GM21737 (cell line): ENCODE results near the gene PNKD.

Experiments used
- ATAC-seq: cut with Tn5 transposase; IDR thresholded peaks from one replicate; pipeline ENCODE4 v1.9.1; 2021; ENCODE audit warnings: mild to moderate bottlenecking, moderate library complexity; ENCODE audit not compliant: unreplicated experiment

Gene PNKD, protein sequence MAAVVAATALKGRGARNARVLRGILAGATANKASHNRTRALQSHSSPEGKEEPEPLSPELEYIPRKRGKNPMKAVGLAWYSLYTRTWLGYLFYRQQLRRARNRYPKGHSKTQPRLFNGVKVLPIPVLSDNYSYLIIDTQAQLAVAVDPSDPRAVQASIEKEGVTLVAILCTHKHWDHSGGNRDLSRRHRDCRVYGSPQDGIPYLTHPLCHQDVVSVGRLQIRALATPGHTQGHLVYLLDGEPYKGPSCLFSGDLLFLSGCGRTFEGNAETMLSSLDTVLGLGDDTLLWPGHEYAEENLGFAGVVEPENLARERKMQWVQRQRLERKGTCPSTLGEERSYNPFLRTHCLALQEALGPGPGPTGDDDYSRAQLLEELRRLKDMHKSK

DNA sequence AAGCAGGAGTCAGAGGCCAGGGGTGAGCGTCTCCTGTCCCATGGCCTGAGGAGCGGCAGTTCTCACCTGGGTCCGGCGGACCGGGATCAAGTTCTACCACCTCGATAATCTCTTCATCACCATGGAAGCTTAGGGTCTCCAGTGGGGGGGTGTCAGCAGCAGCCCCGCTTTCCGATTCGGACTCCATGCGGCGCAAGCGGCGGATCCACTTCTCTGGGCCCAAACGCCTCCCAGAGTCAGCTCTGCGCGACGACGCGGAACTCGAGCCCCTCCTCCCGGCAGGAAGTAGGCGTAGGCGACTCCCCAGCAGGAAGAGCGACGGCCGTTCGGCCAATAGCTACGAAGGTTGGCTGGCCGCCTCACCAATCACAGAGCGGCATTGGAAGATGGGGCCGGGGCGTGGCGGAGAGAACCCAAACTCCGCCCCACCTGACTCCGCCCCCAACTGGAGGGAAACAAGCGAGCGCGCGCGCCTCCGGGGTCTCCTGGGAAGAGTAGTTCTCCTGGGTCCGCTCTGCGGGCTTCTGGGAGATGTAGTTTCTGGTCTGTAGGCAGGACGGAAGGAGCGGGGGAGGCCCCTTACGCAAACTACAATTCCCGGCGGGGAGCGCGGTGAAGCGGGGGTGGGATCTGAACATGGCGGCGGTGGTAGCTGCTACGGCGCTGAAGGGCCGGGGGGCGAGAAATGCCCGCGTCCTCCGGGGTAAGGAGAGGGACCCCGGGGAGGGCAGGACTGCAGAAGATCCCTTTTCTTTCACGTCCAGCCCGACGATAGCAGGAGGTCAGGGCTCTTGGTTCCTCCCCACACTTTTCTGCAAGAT is at the start of gene PNKD, which contains the start of gene AAMP:
PNKD (plus strand) TSS at position 620 of the 821 bp plus-strand sequence; CDS start at position 637, 17 bp downstream.
AAMP (minus strand) TSS at position 238 of the 821 bp plus-strand sequence; CDS start at position 187, 51 bp downstream.
- ATAC-seq, result peak; percentile 86

DNA sequence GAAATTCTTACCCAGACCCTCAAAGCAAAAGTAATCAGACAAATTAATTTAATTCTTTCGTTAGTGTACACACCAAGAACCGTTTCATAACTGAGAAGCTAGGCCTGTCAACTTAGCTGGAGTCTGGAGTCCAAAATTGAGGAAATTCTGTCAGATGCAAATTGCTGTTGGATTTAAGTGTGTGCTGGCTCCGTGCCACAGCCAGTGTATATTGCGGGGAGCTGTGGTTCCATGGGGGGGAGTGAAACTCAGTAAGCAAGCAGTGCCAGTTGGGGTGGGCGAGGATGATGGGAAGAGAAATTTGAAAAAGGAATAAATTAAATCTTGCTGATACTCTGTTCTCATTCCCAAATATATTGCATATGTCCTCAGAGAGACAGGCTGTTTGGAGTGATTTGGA is 49.3 kb upstream of the PNKD start:
- no peak for ATAC-seq

DNA sequence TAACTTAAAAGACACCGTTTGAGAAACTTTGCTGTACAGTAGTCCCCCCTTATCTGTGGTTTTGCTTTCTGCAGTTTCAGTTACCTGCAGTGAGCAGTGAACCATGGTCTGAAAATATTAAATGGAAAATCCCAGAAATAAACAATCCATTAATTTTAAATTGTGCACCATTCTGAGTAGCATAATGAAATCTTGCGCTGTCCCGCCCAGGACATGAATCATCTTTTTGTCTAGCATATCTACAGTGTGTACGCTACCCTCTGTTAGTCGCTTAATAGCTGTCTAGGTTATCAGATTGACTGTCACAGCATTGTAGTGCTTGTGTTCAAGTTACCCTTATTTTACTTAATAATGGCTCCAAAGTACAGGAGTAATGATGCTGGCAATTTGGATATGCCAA is 47.3 kb upstream of the PNKD start:
- ATAC-seq, result no peak

DNA sequence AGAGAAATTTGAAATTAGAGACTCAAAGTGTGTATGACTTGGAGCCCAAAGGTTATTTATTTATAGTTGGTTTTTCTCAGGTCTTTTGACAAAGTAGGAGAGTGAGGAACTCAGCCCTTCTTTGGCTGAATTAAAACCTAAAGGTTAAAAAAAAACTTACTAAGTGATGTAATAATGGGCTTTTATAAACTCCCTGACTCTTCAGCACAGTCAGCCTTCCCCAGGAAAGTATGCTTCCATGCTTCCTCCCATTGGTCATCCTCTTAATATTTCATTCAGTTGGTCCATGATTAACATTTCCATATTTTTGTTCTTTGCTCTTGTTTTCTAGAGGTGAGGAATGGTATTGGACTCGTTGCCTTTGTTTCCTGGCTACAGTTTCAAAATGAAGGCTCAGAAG is 46.1 kb upstream of the PNKD start:
- ATAC-seq, result no peak

DNA sequence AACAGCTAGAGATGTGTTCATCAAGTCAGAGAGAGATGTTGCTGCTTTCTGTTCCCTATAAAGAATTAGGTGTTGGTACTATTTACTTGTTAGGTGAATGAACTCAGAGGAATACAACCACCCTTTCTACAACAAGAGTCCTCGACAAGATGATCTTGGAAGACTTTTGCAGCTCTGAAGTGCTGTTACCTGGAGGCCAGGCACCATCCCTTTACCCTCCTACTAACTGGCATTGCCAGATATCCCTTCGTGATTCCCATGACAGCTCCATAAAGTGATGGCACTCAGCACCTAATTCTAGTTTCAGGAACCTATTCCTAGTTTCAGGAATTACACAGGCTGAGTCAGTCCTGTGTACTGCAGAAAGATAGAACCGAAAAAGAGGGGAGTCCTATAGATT is 43.4 kb upstream of the PNKD start:
- no peak for ATAC-seq

DNA sequence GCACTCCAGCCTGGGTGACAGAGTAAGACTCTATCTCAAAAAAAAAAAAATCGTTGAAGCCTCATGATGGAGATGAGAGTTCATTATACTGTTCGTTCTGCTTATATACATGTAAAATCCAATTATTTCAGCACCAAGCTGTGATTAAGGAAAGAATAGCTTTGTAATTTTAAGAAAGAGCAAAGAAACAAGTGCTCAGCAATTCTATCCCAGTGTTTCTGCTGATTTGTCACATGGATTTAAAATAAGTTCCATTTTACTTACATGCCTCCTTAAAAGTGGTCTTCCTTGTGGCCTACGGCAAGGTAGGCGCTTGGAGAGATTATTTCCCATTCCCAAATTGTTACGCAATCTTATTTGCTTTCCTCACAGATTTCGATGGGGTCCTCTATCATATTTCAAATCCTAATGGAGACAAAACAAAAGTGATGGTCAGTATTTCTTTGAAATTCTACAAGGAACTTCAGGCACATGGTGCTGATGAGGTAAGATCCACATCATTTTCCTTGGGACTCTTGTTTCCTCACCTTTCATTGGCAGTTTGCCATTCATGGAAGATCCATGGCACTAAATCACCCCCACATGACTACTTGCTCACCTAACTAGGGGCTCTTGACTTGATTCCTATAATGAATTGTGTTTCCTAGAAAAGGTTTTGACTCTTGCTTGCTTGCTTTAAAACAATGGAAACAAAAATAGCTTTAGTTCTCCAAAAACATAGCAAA is 41.8 kb upstream of the PNKD start:
- peak; percentile 7 for ATAC-seq

DNA sequence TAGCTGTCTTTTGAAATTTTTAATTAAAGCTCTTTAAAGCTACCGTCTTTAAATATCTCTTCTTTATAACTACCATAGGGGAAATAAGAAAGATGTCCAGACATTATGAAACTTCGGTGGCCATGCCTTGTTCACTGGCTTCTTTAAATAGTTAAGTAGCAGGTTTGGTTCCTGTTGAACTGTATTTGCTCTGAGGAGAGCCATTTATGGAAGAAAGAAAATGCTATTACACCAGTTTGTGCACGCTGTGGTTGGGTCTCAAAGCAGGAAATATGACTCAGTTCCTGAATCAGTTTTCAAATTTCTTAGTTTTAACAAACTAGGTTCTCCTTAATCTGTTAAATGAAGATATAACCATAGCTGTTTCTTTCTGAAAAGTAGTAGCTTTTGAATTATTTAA is 41.1 kb upstream of the PNKD start:
- peak; percentile 80 for ATAC-seq

DNA sequence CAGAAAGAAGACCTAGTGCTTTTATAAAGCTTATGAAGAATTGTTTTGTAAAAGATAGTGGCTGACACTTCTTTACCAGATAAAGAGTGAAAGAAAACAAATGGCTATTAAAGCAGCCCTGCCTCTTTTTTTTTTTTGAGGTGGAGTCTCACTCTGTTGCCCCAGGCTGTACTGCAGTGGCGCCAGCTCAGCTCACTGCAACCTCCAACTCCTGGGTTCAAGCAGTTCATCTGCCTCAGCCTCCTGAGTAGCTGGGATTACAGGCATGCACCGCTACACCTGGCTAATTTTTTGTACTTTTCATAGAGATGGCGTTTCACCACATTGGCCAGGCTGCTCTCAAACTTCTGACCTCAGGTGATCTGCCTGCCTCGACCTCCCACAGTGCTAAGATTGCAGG is 40.5 kb upstream of the PNKD start:
- no peak for ATAC-seq

DNA sequence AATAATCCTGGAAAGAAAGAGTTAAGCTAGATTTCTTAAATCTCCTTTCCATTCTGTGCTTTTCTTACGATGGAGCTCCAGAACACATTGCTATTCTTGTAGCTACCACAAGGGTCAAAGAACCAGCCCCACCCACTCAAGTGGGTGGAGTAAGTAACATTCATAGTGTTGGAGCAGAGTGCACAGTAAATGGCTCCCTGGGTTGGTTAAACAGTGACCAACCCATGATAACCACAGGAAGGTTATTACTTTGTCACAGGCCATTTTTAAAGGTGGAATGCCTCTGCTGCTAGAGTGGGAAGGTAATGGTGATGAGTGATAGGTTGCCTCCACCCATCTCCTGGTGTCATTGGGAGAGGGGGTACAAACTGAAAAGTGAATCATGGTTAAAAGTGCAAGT is 39.4 kb upstream of the PNKD start:
- peak; percentile 49 for ATAC-seq

DNA sequence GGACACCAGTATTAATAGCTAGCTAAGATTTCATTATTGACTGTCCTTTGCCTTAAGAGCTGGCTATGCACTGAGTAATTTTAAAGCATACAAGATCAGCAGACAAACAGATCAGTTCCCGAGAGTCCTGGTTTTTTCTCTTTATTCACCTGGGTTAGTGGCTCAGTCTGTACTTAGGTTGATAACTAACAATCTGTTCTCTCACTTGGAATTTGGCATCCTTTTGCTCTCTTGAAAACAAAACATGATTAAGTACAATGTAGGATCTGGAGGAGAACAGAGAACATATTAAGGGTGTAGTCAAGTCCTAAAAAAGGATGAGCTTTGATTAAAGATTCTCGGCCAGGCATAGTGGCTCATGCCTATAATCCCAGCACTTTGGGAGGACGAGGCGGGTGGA is 36.8 kb upstream of the PNKD start:
- no peak for ATAC-seq

DNA sequence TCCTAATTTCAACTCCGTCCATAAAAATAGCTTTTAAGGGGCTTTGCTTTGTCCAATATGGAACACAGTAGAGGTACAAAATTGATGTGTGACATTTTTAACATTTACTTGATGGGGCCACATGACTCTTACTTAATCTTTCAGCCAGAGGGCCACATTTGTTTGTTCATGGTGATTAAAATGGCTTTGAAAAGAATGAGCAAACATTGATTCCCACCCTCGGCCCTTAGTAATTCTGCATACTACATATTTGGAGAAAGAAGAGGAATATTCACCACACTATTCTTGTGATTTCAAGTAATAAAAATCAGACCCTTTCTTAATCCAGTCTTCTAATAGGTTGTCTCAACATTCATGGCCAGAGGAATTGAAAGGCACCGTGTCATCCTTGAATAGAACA is 35.8 kb upstream of the PNKD start:
- ATAC-seq, result no peak

DNA sequence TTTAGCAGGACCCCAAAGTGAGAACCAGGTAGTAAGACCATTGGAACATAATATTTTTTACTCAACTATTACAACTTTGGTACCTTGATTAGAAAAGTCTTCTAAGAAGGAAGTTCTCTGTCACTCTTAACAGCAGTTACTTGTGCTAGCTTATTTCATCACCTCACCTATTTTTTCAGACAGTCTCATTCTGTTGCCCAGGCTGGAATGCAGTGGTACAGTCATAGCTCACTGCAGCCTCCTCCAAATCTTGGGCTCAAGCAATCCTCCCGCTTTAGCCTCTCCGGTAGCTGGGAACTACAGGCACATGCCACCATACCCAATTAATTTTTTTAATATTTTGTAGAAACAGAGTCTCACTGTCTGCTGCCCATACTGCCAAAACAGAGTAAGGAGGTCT is 35.3 kb upstream of the PNKD start:
- no peak for ATAC-seq

DNA sequence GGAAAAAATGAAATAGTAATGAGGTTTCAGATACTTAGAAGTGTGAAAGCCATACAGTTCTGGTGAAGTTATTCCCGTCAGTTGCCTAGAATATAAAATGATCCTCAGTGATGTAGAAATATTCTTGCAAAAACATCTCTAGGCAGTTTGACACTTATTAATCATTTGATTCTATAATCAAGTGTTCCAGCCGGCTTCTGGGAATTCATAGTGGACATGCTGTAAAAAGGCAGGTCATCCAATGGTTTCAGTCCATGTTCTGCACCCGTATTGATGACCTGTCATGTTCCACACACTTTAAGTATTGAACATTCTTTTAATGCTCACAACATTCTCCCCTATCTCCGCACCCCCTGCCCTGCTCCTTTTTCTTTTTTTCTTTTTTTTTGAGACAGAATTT is 33.5 kb upstream of the PNKD start:
- no peak for ATAC-seq

DNA sequence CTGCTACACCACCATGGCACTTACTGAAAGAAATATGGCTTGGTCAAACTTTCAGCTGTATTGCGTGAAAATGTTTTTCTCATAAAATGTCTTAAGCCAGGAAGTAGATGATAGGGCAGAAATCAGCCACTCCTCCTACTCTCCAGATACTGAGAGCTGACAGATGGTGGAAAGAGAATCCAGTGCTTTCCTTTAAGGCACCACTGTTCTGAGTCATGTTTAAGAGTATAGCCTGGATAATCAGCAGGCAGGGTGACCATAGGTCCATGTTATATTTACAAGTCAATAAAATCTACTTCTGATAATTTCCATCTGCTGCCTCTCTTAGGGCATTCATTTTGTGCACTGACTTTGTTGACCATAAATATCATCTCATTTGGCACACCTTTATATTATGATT is 31.4 kb upstream of the PNKD start:
- ATAC-seq, result no peak

DNA sequence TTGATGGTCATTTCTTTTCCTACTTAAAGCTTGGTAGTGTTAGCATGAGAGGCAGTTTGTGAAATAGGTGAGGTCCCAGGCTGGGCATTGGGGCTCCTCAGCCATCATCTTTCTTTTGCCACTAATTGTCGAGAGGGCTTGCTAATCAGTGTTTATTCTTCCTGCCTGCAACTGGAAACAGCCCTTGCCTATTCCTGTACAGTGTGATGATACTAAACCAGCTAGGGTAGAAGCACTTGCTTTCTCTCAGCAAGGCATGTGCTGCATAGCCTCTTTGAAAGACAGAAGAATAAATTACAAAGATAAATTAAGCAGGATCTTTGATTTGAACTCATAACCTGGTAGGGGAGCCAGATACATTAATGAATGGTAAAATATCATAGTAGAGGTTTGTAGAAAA is 26.1 kb upstream of the PNKD start:
- no peak for ATAC-seq

DNA sequence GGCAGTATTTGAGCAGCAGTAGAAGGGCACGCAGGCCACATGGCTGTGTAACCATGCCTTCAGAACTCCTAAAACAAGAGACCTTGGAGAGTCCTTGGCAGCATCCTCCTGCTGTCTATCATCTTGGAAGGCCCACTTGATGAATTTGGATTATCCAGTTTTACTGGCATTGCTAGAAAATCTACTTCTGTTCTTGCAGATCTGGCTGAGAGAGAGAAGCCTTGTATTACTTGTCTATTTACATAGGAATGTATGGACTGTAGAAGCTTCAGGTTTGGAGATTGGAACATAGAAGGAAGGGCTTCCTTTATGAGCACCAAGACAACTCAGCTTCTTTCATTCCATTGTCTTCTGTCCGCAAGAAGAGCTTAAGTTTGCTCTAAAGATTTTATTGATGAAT is 25.7 kb upstream of the PNKD start:
- ATAC-seq, result no peak

DNA sequence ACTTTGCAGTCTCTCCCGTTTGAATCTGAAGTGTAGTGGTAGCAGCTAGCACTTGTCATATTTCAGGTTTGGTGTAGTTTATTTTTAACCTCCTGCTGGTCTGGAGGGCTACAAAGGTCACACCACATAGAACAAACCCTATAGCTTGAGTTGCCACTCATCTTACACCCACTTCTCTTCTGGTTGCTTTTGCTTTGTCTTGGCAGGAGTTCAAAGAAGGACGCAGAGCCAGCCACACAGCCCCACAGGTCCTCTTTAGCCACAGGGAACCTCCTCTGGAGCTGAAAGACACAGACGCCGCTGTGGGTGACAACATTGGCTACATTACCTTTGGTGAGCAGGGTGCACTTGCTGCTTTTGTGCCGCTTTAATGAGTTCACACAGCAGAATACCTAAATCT is 25.1 kb upstream of the PNKD start:
- ATAC-seq, result no peak

DNA sequence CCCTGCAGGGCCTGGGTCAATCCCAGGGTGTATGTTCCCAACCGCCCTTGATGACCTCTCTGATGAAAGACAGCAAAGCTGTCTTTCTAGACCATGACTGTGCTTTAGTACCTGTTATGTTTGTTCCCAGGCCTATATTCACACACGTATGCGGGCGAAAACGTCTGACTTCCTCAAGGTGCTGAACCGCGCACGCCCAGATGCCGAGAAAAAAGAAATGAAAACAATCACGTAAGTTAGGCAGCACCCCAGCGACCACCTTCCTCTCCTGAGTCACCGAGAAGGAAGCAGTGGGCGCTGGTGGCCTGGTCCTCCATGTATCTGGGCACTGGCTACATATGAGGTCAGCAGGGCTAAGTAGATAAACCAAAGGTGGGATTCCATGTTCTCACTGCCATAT is 20.6 kb upstream of the PNKD start:
- no peak for ATAC-seq

DNA sequence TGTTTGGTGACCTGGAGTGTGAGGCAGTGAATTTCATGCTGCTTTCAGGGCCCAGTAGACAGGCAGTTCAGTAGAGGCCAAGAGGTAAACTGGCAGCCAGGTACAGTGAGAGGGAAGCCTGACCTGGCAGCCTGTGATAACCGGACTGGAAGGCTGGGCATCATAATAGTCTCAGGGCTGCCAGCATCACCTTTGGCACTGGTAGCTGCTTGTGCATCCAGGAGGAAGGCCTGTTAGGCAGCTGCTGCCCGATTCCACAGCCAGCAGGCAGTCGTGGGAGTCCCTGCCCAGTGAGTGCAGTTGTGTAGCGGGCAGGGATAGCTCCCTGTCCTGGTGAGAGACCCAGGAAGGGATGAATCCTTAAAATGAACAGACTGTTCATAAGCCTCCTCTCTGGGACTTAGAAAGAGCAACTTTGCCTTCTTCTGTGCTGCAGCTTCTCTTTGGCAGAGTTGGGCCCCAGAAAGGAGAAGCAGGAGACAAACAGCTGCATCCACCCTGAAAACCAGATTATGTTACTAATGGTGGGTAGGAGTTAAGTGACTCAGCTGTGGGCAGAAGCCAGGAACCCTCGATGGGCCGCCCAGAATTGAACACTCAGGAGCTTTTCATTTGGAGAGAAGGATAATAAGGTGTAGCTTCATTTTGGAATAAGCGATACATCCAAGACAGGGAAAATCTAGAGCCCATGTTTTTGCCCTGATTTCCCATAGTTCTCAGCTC is 17.6 kb upstream of the PNKD start:
- ATAC-seq, result no peak

DNA sequence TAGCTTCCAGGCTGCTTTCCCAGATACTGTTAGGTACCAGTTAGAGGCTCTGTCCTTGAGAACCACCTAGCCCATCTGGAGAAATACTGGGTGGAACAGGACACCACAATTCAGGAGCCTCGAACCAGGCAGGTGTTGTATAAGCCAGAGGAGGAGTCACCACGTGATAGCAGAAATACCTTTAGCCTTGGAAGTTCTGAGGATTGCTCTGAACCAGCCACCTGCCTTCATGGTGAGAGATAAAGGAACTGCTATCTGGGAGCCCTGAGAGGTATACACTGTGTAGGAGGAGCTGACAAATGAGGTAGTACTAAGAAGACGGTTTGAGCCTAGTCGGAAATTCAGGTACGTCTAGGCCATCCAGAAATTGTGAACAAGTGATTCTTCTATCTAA is 17.1 kb upstream of the PNKD start:
- ATAC-seq, result no peak

DNA sequence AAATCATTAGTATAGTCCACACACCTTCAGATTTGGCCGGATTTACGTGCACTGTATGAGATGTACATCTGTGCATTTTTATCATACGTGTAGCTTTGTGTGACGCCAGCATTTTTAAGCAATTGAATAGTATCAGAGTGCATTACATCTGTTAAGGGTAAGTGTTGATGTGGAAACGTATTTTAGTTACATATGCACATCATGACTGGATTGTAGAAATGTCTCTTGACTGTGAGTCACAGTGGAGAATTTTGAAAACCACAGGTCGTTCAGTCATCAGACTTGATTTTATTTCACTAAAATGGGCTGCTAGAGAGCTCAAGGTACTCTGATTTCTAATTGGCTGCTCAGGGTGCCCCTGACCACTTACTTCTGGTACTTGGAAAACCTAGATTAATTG is 14.9 kb upstream of the PNKD start:
- ATAC-seq, result no peak
